Testis (tissue), 2 donors: ENCODE results near the gene ENPP7.

Experiments
- CTCF ChIP-seq, 3 experiments: fragments of 450-650 bp in 2 of 3; fragments of 200-600 bp in 1 of 3; sonication (generic) in 1 of 3; IDR thresholded peaks; one replicate each; pipeline ENCODE4 v1.5.1; 2016 to 2019; ENCODE audit warnings: antibody characterized with exemption in 3 of 3, mild to moderate bottlenecking in 2 of 3, moderate library complexity in 1 of 3
- POLR2A ChIP-seq: fragments of 450-650 bp; IDR thresholded peaks from one replicate; pipeline ENCODE4 v1.6.1; 2017; ENCODE audit warnings: antibody characterized with exemption, mild to moderate bottlenecking, moderate library complexity

- TF ChIP-seq POLR2A (no peak), CTCF (IDR thresholded peaks at IDR 0.05) (no peak)
These were observed 12.3 kb downstream of the ENPP7 start for GRCh38 chr17:79742951-79743476.
